GM12872 (cell line): ENCODE data around the gene DHRS9.

ENCODE experiments used
- TF ChIP-seq, protein P1 (sequence below): IDR thresholded peaks from 3 replicates; pipeline ENCODE4 v1.5.1; 2011; ENCODE audit warnings: low read depth, mild to moderate bottlenecking, low read length, moderate library complexity; ENCODE audit not compliant: insufficient read depth

DHRS9 gene

DNA sequence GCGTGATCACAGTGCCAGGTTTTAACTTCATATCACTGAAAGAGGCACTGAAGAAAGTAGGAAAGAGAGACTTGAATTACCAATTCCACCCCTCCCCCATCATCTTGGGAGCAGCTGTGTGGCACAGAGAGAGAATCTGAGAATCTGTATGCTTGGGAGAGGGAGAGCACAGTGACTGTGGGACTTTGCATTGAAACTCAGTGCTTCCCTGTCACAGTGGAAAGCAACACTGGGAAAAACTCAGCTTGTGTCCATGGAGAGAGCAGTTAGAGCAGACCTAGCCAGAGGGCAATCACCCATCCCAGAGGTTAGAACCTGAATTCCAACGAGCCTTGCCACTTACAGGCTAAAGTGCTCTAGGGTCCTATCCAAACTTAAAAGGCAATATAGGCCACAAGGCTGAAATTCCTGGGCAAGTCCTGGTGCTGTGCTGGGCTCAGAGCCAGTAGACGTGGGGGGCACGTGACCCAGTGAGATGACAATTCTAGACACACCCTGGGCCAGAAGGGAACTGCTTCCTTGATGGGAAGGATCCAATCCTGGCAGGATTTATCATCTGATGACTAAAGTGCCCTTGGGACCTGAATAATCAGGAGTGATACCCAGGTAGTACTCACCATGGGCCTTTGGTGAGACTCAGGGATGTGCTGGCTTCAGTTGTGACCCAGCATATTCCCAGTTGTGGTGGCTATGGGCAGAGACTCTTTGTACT is 22.8 kb upstream of the DHRS9 start:
- TF ChIP-seq, protein P1, sequence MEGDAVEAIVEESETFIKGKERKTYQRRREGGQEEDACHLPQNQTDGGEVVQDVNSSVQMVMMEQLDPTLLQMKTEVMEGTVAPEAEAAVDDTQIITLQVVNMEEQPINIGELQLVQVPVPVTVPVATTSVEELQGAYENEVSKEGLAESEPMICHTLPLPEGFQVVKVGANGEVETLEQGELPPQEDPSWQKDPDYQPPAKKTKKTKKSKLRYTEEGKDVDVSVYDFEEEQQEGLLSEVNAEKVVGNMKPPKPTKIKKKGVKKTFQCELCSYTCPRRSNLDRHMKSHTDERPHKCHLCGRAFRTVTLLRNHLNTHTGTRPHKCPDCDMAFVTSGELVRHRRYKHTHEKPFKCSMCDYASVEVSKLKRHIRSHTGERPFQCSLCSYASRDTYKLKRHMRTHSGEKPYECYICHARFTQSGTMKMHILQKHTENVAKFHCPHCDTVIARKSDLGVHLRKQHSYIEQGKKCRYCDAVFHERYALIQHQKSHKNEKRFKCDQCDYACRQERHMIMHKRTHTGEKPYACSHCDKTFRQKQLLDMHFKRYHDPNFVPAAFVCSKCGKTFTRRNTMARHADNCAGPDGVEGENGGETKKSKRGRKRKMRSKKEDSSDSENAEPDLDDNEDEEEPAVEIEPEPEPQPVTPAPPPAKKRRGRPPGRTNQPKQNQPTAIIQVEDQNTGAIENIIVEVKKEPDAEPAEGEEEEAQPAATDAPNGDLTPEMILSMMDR = no peak

DNA sequence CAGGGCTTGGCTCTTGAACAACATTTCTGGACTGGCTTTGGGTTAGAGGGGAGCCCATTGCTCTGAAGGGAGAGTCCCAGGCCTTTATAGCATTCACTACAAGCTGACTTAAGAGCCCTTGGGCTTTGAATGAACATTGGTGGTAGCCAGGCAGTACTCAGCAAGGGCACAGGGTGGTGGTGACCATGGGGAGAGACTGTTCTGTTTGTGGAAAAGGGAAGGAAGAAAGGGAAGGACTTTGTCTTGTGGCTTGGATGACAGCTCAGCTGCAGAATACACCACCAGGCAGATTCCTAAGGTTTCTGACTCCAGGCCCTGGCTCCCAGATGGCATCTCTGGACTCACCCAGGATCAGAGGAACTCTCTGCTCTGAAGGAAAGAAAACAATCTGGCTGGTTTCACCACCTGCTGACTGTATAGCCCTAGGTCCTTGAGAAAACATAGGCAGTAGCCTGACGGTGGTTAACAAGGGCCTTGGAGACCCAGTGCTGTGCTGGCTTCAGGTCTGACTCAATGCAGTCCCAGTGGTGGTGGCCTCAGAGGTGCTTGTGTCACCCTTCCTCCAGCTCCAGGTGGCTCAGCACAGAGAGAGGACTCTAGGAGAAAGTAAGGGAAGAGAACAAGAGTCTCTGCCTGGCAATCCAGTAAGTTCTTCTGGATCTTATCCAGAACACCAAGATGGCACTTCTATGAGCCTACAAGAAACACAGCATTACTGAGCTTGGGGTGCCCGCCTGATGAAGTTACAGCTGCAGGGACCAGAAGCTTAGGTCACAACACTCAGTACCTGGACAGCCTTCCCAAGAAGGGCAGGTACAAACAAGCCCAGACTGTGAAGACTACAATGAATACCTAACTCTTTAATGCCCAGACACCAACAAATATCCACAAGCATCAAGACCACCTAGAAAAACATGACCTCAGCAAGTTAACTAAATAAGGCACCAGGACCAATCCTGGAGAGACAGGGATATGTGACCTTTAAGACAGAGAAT is 21.8 kb upstream of the DHRS9 start:
- TF ChIP-seq, protein P1 = no peak

- TF ChIP-seq, protein P1 = no peak
Measured at GRCh38 chr2:169049142-169049541, 20.2 kb upstream of the DHRS9 start.

DNA sequence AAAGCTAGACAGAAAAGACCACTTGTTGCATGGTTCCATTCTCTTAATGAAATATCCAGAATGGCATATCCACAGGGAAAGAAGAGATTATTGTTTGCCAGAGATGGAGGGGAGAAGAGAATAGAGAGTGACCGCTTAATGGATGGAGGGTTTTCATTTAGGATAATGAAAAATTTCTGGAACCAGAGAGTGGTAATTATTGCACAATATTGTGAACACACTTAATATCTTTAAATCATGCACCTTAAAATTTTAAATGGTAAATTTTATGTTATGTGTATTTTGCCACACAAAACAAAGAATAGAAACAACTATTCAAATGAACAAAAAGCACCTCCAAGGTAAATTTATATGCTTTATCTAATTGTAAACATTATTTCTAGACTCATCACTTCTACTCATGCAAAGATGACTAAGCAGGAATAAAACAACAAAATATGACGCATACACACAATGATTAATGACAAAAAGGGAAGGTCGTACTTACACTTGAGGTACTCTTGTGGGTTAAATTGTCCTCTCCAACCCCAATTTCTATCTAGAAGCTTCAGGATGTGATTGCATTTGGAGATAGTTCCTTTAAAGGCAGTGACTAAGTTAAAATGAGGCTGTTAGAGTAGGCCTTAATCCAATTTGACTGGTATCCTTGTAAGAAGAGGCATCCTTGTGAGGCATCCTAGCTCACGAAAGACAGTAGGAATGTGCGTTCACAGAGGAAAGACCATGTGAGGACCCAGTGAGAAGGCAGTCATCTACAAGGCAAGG is 18.7 kb upstream of the DHRS9 start:
- TF ChIP-seq, protein P1 = no peak

DNA sequence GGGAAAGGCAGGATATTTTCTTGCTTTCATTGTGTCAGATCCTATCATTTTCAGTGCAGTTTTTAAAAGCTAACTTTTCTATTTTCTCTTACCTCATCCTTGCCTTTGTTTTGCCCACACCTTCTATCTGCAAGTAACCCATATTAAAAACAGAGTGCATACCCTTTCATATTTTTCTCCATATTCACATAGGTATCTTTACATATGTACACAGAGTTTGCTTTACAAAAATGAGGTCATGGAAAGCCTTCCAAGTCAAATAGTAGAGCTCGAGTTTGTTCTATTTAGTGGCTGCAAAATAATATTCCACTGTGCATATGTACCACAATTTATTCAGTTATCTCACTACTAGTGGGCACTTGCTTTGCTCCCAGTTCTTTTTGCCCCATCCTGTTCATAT is 3.9 kb upstream of the DHRS9 start:
- TF ChIP-seq, protein P1 = no peak

GRCh38 chr2:169065864-169066517 is 3.4 kb upstream of the DHRS9 start:
- TF ChIP-seq, protein P1 = no peak
